Common myeloid progenitor, CD34-positive (primary cell): ENCODE results near the gene ZNF385A.

ENCODE experiments used
- CTCF ChIA-PET: fragments of 350-600 bp; sonication (Branson Sonifier 250); formaldehyde crosslinking; loops from one replicate; lab custom pipeline; 2021; ENCODE audit warnings: antibody characterized with exemption; lab: Charles Lee
- POLR2A ChIA-PET: fragments of 350-600 bp; sonication (Branson Sonifier 250); formaldehyde crosslinking; loops from one replicate; lab custom pipeline; 2021; ENCODE audit warnings: antibody characterized with exemption; lab: Charles Lee
- DNase-seq, 3 donors: peaks; one replicate each; pipeline versions ENCODE4 v3.0.0 to v3.0.0-alpha.2; 2013
- H3K27ac ChIP-seq, 2 experiments: 1 replicate in 1 of 2; 2 replicates in 1 of 2; pipeline ENCODE4 v1.7.0; 2013; ENCODE audit warnings: inconsistent platforms in 2 of 2, low read length in 2 of 2, mild to moderate bottlenecking in 2 of 2, low read depth in 1 of 2, moderate library complexity in 1 of 2; ENCODE audit not compliant: severe bottlenecking in 2 of 2, insufficient read depth in 1 of 2, poor library complexity in 1 of 2
- H3K27me3 ChIP-seq, 5 experiments: replicated peaks in 2 of 5; 1 replicate in 3 of 5; 2 replicates in 2 of 5; pipeline versions ENCODE4 v1.6.1 to v1.7.0; 2013; ENCODE audit warnings: low read length in 4 of 5, mild to moderate bottlenecking in 2 of 5, moderate library complexity in 2 of 5, inconsistent platforms in 1 of 5; ENCODE audit not compliant: insufficient read depth in 5 of 5, control insufficient read depth in 4 of 5
- H3K36me3 ChIP-seq, 4 experiments: 1 replicate in 2 of 4; 2 replicates in 2 of 4; pipeline versions ENCODE4 v1.6.1 to v1.7.0; 2013; ENCODE audit warnings: low read length in 3 of 4, control low read depth in 1 of 4, mild to moderate bottlenecking in 1 of 4; ENCODE audit not compliant: control insufficient read depth in 4 of 4, insufficient read depth in 4 of 4
- H3K4me1 ChIP-seq, 4 experiments: 1 replicate in 3 of 4; 2 replicates in 1 of 4; pipeline versions ENCODE4 v1.6.1 to v1.7.1; 2013; ENCODE audit warnings: low read length in 3 of 4, mild to moderate bottlenecking in 3 of 4, control low read depth in 1 of 4, inconsistent platforms in 1 of 4, moderate library complexity in 1 of 4; ENCODE audit not compliant: control insufficient read depth in 4 of 4, insufficient read depth in 4 of 4; ENCODE audit errors: control extremely low read depth in 1 of 4
- H3K4me3 ChIP-seq, 7 experiments: 1 replicate in 4 of 7; 2 replicates in 3 of 7; pipeline versions ENCODE4 v1.5.1 to v1.7.0; 2013; ENCODE audit warnings: mild to moderate bottlenecking in 7 of 7, low read length in 6 of 7, moderate library complexity in 6 of 7, inconsistent platforms in 2 of 7, low read depth in 2 of 7, control low read depth in 1 of 7; ENCODE audit not compliant: insufficient read depth in 4 of 7, control insufficient read depth in 1 of 7; ENCODE audit errors: extremely low read depth in 1 of 7
- H3K9me3 ChIP-seq, 5 experiments: 1 replicate in 4 of 5; 2 replicates in 1 of 5; pipeline versions ENCODE4 v1.6.1 to v1.7.1; 2013; ENCODE audit warnings: low read length in 4 of 5, mild to moderate bottlenecking in 2 of 5, inconsistent platforms in 1 of 5, low read depth in 1 of 5, moderate library complexity in 1 of 5; ENCODE audit not compliant: control insufficient read depth in 4 of 5, insufficient read depth in 2 of 5; ENCODE audit errors: control extremely low read depth in 1 of 5
- WGBS: methylation state at CpG from one replicate; pipeline ENCODE4 v1.1.5; 2013; ENCODE audit not compliant: insufficient coverage; 5-methylcytosine and 5-hydroxymethylcytosine counted together

Gene ZNF385A

DNA sequence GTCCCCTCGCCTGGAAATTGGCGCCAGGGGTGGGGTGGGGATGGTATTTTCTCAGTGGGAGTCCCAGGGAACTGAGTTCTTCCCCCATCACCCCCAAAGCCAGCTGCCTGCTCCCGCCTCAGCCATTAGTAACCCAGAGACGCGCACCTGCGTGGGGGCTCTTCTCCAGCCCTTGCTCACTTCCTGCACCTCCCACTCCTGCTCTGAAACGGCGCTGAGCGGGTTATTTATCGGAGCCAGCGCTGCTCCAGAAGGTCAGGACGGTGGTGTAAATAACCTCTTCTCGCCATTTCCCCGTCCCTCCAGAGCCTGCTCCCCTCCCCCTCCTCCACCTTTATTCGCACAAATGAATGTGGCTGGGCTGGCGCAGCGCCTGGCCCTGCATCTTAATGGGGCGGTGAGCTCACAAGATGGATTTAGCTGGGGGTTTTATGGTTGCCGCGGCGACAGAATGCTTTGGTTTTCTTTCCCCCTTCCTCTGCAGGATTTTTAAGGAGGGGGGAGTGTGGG, 32.5 kb downstream of the ZNF385A start:
- POLR2A ChIA-PET: no interaction called here
- no peaks in the 10 kb centered on the region for H3K9me3 ChIP-seq
- 11% methylated on average over 15 of the region's 21 CpGs for WGBS
- H3K4me1 ChIP-seq: peaks cover 0 to 34% (median 27%) of the 10 kb centered on the region in 4 experiments
- no peaks in the 10 kb centered on the region for H3K27me3 ChIP-seq
- H3K27ac ChIP-seq: peak overlapping the region in 1 of 2 experiments; percentile 30
- peak in 2 of 3 donors; percentile 72 to 73 for DNase-seq
- CTCF ChIA-PET: interaction anchor here (0.8 to 5.9 kb wide), 14 partner anchors 9 to 136 kb away, joined by 3 to 67 read pairs (median 4); partner anchors contain the start of gene COPZ1
- peak overlapping the region in 5 of 7 experiments; percentile 35 to 73 (median 47) for H3K4me3 ChIP-seq
- peaks cover 4 to 37% (median 31%) of the 10 kb centered on the region in 4 experiments for H3K36me3 ChIP-seq

DNA sequence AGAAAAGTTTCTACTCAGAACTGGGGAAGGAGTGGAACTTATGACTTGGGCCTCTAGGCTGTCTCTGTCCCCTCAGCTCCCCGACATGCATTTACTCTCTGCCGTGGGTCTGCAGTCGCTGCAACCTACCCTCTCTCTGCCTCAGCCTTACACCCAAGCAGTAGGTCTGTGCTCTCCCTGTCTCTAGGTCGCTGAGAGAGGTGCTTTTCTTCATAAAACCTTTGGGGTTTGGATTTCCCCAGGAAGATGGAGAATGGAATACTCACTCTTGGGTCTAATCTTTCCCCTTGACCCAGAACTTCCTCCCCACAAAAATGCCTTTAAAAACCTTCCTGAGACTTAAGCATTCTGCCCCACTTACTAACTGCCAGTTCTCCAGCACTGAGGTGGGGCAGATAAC, 33.2 kb downstream of the ZNF385A start:
- Histone ChIP-seq H3K4me3 (peak overlapping the region in 1 of 7 experiments; percentile 47), H3K9me3 (no peaks in the 10 kb centered on the region), H3K36me3 (peaks cover 4 to 45% (median 35%) of the 10 kb centered on the region in 4 experiments), H3K27me3 (no peaks in the 10 kb centered on the region), H3K4me1 (peaks cover 0 to 27% (median 21%) of the 10 kb centered on the region in 4 experiments), H3K27ac (no peak overlapping the region)
- ChIA-PET CTCF (interaction anchor here (2.0 to 5.9 kb wide), 5 partner anchors 9 to 27 kb away, joined by 4 to 67 read pairs (median 22); partner anchors contain the start of gene COPZ1), POLR2A (no interaction called here)
- no peak for DNase-seq
- 94% methylated on average over 3 of the region's 4 CpGs for WGBS

DNA sequence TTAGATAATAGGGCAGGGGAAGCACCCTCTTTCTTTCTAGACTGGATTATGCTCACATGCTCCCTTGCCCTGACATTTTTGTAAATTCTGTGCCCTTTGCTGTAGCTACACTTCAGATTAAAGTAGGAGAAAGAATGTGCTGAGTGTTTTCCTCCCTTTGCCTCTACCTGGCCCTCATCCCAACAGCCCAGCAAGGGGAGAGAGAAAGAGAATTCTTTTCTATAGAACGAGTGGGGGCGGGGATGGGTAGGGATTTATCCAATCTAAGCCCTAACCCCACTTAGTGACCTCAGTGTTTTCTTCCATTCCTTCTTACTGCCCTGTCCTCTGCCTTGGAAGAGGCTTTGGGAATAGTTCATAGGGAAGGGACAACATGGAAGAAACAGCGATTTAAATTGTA, 33.8 kb downstream of the ZNF385A start:
- no peak overlapping the region for H3K27ac ChIP-seq
- peaks cover 0 to 26% (median 20%) of the 10 kb centered on the region in 4 experiments for H3K4me1 ChIP-seq
- POLR2A ChIA-PET: no interaction called here
- no peaks in the 10 kb centered on the region for H3K9me3 ChIP-seq
- DNase-seq: no peak
- no peak overlapping the region for H3K4me3 ChIP-seq
- peaks cover 6 to 48% (median 35%) of the 10 kb centered on the region in 4 experiments for H3K36me3 ChIP-seq
- H3K27me3 ChIP-seq: no peaks in the 10 kb centered on the region
- WGBS: no CpG with 5 or more reads among the region's 3 CpGs
- CTCF ChIA-PET: interaction anchor here (2.0 to 5.9 kb wide), 5 partner anchors 9 to 26 kb away, joined by 4 to 67 read pairs (median 22); partner anchors contain the start of gene COPZ1

GRCh38 chr12:54349679-54350078, 34.9 kb downstream of the ZNF385A start:
- Histone ChIP-seq H3K36me3 (peaks cover 8 to 58% (median 43%) of the 10 kb centered on the region in 4 experiments), H3K9me3 (no peaks in the 10 kb centered on the region), H3K4me1 (peaks cover 0 to 26% (median 20%) of the 10 kb centered on the region in 4 experiments), H3K27ac (no peak overlapping the region), H3K4me3 (no peak overlapping the region), H3K27me3 (no peaks in the 10 kb centered on the region)
- POLR2A ChIA-PET: no interaction called here
- no peak for DNase-seq
- CTCF ChIA-PET: interaction anchor here (1.0 to 5.9 kb wide), 5 partner anchors 7 to 93 kb away, joined by 3 to 67 read pairs (median 22); partner anchors contain the start of gene COPZ1

DNA sequence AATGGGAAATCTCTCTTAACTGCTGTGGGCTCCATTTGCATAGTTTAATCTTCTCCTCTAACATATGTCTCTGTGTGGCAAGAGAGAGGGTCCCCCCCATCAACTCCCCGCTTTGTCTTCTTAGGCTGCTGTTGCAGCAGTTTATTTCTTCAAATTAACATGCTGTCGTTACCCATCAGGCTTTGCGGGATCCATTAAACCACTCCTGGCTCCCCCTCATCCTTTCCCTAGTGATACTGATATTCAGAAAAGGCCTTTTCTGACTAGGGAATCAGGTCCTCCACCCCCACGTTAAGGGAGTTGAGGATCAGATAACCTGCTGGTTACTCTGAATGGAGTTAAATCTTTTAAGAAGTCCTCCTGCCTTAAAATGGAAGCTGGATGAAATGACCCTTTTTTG, 35.5 kb downstream of the ZNF385A start:
- 100% methylated on average over 3 of the region's 4 CpGs for WGBS
- POLR2A ChIA-PET: no interaction called here

GRCh38 chr12:54341378-54342300, 42.9 kb downstream of the ZNF385A start:
- Histone ChIP-seq H3K9me3 (no peaks in the 10 kb centered on the region), H3K4me1 (peaks cover 0 to 16% (median 6%) of the 10 kb centered on the region in 4 experiments), H3K27me3 (no peaks in the 10 kb centered on the region), H3K4me3 (no peak overlapping the region), H3K27ac (no peak overlapping the region), H3K36me3 (peaks cover 12 to 53% (median 42%) of the 10 kb centered on the region in 4 experiments)
- ChIA-PET POLR2A (no interaction called here), CTCF (interaction anchor here (0.7 to 7.5 kb wide), 15 partner anchors 9 to 98 kb away, joined by 3 to 52 read pairs (median 4); no protein-coding TSS in a partner anchor)
- WGBS: 95% methylated on average over 6 of the region's 9 CpGs
- no peak for DNase-seq

More for the DNA sequence above, 35.5 kb downstream of the ZNF385A start:
- H3K36me3 ChIP-seq: peaks cover 8 to 58% (median 44%) of the 10 kb centered on the region in 4 experiments
- H3K4me1 ChIP-seq: peaks cover 0 to 26% (median 20%) of the 10 kb centered on the region in 4 experiments
- CTCF ChIA-PET: interaction anchor here (1.0 to 5.9 kb wide), 3 partner anchors 12 to 93 kb away, joined by 3 to 67 read pairs (median 31); no protein-coding TSS in a partner anchor
- no peak overlapping the region for H3K27ac ChIP-seq
- no peaks in the 10 kb centered on the region for H3K9me3 ChIP-seq
- H3K4me3 ChIP-seq: no peak overlapping the region
- DNase-seq: no peak
- no peaks in the 10 kb centered on the region for H3K27me3 ChIP-seq
